ENCODE measurements around the gene MAN1B1.

The MAN1B1 gene

GRCh38 chr9:137127301-137128157, 40.7 kb downstream of the MAN1B1 start:
- TF ChIP-seq CTCF (IDR thresholded peaks at IDR 0.05): no peak

- TF ChIP-seq CTCF (IDR thresholded peaks at IDR 0.05): no peak
Measured at GRCh38 chr9:137128158-137128861, 41.5 kb downstream of the MAN1B1 start.

- TF ChIP-seq CTCF (IDR thresholded peaks at IDR 0.05): no peak
Measured at GRCh38 chr9:137128862-137129455, 42.2 kb downstream of the MAN1B1 start.

GRCh38 chr9:137129456-137130175, 42.8 kb downstream of the MAN1B1 start:
- TF ChIP-seq CTCF (IDR thresholded peaks at IDR 0.05): no peak

- no peak for TF ChIP-seq CTCF (IDR thresholded peaks at IDR 0.05)
Measured at GRCh38 chr9:137130176-137130755, 43.5 kb downstream of the MAN1B1 start.

GRCh38 chr9:137134191-137134590, 47.4 kb downstream of the MAN1B1 start:
- no peak for TF ChIP-seq CTCF (IDR thresholded peaks at IDR 0.05)

Measured in LNCAP (cell line).